HEK293T (cell line): Measurements from ENCODE around the gene CAMK2D.

Experiments
- CTCF ChIA-PET: fragments of 350-600 bp; formaldehyde crosslinking; extraction: SDS; loops from one replicate; lab custom pipeline; 2021; ENCODE audit warnings: antibody characterized with exemption, inconsistent platforms; lab: Yijun Ruan, JAX
- POLR2A ChIA-PET: fragments of 350-600 bp; formaldehyde crosslinking; extraction: SDS; loops from one replicate; lab custom pipeline; 2020; ENCODE audit warnings: antibody characterized with exemption, inconsistent platforms; lab: Yijun Ruan, JAX
- DNase-seq: peaks from one replicate; pipeline ENCODE4 v3.0.0; 2012; ENCODE audit warnings: mixed read lengths; ENCODE audit errors: extremely low spot score
- ARNT ChIP-seq: fragments of 450-650 bp; IDR thresholded peaks from 2 replicates; pipeline ENCODE4 v1.6.1; 2017; ENCODE audit warnings: mild to moderate bottlenecking
- BHLHE40 ChIP-seq: fragments of 450-650 bp; IDR thresholded peaks from 2 replicates; pipeline ENCODE4 v1.6.1; 2016; ENCODE audit warnings: mild to moderate bottlenecking, moderate library complexity, borderline replicate concordance
- CTBP1 ChIP-seq: fragments of 450-650 bp; IDR thresholded peaks from 2 replicates; pipeline ENCODE4 v1.6.1; 2016; ENCODE audit warnings: borderline replicate concordance
- ELF4 ChIP-seq: fragments of 450-650 bp; IDR thresholded peaks from 2 replicates; pipeline ENCODE4 v1.6.1; 2017; ENCODE audit warnings: antibody characterized with exemption
- FOXA1 ChIP-seq: fragments of 450-650 bp; IDR thresholded peaks from 2 replicates; pipeline ENCODE4 v1.6.1; 2016; ENCODE audit warnings: mild to moderate bottlenecking
- FOXK2 ChIP-seq: fragments of 450-650 bp; IDR thresholded peaks from 2 replicates; pipeline ENCODE4 v1.6.1; 2016; ENCODE audit warnings: mild to moderate bottlenecking
- FOXM1 ChIP-seq: fragments of 450-650 bp; IDR thresholded peaks from 2 replicates; pipeline ENCODE4 v1.6.1; 2017; ENCODE audit warnings: mild to moderate bottlenecking, borderline replicate concordance
- HDGF ChIP-seq: fragments of 450-650 bp; IDR thresholded peaks from 2 replicates; pipeline ENCODE4 v1.6.1; 2017; ENCODE audit warnings: antibody characterized with exemption, borderline replicate concordance
- L3MBTL2 ChIP-seq: fragments of 450-650 bp; conservative IDR thresholded peaks from 2 replicates; pipeline ENCODE4 v1.6.1; 2016; ENCODE audit warnings: mild to moderate bottlenecking
- LEF1 ChIP-seq: fragments of 450-650 bp; IDR thresholded peaks from 2 replicates; pipeline ENCODE4 v1.6.1; 2017; ENCODE audit warnings: mild to moderate bottlenecking, borderline replicate concordance
- NFRKB ChIP-seq: fragments of 450-650 bp; IDR thresholded peaks from 2 replicates; pipeline ENCODE4 v1.6.1; 2016; ENCODE audit warnings: mild to moderate bottlenecking, moderate library complexity
- SP1 ChIP-seq: fragments of 450-650 bp; IDR thresholded peaks from 2 replicates; pipeline ENCODE4 v1.6.1; 2017
- SUZ12 ChIP-seq: fragments of 450-650 bp; IDR thresholded peaks from 2 replicates; pipeline ENCODE4 v1.6.1; 2016; ENCODE audit warnings: mild to moderate bottlenecking
- TARDBP ChIP-seq: fragments of 450-650 bp; IDR thresholded peaks from 2 replicates; pipeline ENCODE4 v1.6.1; 2016
- ZNF384 ChIP-seq: fragments of 450-650 bp; IDR thresholded peaks from 2 replicates; pipeline ENCODE4 v1.6.1; 2016
- TF ChIP-seq, protein P1 (sequence below): fragments of 450-650 bp; IDR thresholded peaks from 2 replicates; pipeline ENCODE4 v1.6.1; 2016

Gene CAMK2D

DNA sequence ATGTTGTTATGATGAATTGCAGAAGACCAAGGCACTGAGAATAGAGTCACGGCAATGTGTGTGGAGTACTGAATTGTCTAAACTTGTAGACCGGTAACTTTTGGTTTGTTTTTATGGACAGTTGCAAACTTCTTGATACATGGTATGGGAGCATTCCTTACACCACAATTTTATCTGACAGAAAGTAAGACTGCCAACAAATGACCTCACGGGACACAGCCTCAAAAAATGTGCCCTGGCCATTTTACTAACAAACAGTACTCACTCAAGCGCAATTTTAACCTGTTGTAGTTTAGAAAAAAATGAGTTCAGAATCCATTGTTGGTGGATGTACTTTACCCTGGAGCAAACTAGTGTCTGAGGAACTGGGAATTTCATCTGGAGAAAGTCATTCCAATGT lies 321.2 kb downstream of the CAMK2D start:
- POLR2A ChIA-PET, result no interaction called here
- no peak for DNase-seq
- CTCF ChIA-PET, result no interaction called here
- TF ChIP-seq FOXM1 (no peak), SUZ12 (no peak), TARDBP (no peak), SP1 (no peak), FOXA1 (no peak), L3MBTL2 (no peak), ELF4 (no peak), ZNF384 (no peak), HDGF (no peak), CTBP1 (no peak), FOXK2 (no peak)

DNA sequence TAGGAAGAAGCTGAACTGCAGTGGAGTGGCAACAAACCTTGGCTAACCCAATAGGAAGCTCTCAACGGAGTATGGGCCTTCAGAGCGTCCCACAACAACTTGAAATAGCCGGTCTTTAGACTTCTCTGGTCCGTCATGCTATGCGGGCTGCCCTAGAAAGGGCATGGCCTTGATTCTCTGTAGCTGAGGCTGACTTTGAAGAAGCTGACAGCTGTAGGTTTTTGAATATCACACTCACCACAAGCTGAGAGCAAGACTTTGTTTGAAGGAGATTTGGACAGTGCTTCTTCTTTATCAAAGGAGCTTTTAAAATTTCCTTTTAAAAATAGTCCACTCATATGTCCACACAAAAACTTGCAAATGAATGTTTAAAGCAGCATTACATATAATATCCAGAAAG lies 322.9 kb downstream of the CAMK2D start:
- ChIA-PET POLR2A (no interaction called here), CTCF (no interaction called here)
- TF ChIP-seq TARDBP (no peak), ZNF384 (no peak), FOXK2 (no peak), CTBP1 (no peak), L3MBTL2 (no peak), ARNT (no peak)
- no peak for DNase-seq

DNA sequence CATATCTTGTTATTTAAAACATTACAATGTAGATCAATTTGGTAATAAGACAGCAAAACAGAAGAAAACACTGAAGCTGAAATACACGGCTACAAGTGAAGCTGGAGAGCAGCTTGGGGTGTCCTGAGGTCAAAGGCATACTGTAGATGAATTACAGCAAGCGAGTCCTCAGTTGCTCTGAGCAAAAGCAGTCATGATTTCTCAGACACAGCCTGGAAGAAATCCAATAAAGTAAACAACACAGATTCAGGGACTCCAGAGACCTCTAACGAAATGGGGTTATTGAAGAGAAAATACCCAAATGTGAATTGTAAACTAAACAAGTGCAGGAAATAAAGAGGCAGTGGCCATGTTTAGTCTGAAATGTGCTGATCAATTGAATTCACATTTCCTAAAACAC lies 324.4 kb downstream of the CAMK2D start:
- POLR2A ChIA-PET, result no interaction called here

DNA sequence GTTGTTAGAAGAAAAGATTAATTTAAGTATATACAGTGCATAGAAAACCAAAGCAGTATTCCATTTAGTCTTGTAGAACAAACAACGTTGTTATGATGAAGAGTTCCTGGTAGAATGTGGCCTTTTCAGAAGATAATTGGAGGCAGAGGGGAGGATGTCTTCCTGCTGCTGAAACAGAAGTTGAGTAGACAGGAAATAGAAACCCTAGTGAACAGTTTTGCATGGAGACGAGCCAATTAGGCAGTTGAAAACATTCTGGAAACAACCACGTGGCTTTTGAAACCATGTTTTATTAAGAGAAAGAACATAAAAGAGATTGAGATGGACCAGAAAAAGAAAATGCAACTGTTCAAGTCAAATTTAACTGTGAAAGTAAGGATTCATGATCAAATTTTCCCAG lies 325.2 kb downstream of the CAMK2D start:
- ChIA-PET CTCF (no interaction called here), POLR2A (no interaction called here)
- no peak for DNase-seq

More for the DNA sequence above, 324.4 kb downstream of the CAMK2D start:
- no peak for DNase-seq
- CTCF ChIA-PET, result no interaction called here
- TF ChIP-seq CTBP1 (no peak), LEF1 (no peak), ZNF384 (no peak), SUZ12 (no peak), HDGF (no peak)

DNA sequence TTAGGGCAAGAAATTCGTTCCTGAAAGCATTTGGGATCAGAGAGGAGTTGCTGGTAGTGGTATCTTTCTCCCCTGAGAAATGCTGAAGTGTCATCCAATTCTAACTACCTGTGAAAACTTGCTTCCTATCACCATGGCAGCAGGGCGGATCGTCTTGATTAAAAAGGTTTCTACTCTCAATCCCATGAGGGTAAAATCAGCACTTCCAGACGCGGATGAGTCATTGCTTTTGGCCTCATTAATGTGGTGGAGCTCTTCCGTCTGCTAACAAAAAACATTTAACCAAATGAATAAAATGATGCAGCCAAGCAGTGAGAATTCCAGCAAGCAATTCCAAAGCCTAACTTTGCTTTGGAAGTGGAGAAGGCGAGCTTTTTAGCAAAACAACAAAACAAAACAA lies 325.6 kb downstream of the CAMK2D start:
- POLR2A ChIA-PET, result no interaction called here
- CTCF ChIA-PET, result no interaction called here
- no peak for DNase-seq

More for the DNA sequence above, 325.2 kb downstream of the CAMK2D start:
- no peak for TF ChIP-seq CTBP1
- TF ChIP-seq BHLHE40, result no peak
- TF ChIP-seq, protein P1, sequence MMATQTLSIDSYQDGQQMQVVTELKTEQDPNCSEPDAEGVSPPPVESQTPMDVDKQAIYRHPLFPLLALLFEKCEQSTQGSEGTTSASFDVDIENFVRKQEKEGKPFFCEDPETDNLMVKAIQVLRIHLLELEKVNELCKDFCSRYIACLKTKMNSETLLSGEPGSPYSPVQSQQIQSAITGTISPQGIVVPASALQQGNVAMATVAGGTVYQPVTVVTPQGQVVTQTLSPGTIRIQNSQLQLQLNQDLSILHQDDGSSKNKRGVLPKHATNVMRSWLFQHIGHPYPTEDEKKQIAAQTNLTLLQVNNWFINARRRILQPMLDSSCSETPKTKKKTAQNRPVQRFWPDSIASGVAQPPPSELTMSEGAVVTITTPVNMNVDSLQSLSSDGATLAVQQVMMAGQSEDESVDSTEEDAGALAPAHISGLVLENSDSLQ, result no peak
- no peak for TF ChIP-seq L3MBTL2
- TF ChIP-seq FOXM1, result no peak

DNA sequence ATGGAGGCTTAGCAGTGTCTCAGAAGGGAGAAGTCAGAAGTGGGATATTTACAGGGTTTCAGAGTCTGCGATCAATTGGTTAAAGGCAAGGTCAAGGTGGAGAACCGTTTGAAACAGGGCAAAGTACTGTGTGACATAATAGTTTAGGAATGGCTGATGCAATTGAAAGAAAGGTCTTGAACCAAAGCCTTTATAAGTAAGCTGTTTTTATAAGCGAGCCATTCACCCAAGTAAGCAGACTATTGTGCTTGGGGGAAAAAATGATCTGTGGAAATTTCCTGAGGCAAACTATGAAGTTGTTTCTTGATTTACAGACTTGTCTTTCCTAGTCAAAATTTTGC lies 327.3 kb downstream of the CAMK2D start:
- DNase-seq, result no peak
- ChIA-PET POLR2A (interaction anchor here (0.8 kb wide), 1 partner anchor 327 kb away, joined by 3 read pairs; no protein-coding TSS in a partner anchor), CTCF (no interaction called here)
- no peak for TF ChIP-seq HDGF
- no peak for TF ChIP-seq BHLHE40
- no peak for TF ChIP-seq TARDBP
- no peak for TF ChIP-seq CTBP1
- TF ChIP-seq SP1, result no peak
- no peak for TF ChIP-seq L3MBTL2
- no peak for TF ChIP-seq SUZ12
- TF ChIP-seq FOXM1, result no peak
- TF ChIP-seq, protein P1, result no peak
- no peak for TF ChIP-seq ELF4
- no peak for TF ChIP-seq FOXK2
- no peak for TF ChIP-seq FOXA1
- TF ChIP-seq ZNF384, result no peak

More for the DNA sequence above, 325.6 kb downstream of the CAMK2D start:
- TF ChIP-seq ARNT (no peak), ELF4 (no peak), L3MBTL2 (no peak), SUZ12 (no peak), CTBP1 (no peak), FOXK2 (no peak), TARDBP (no peak), FOXM1 (no peak), BHLHE40 (no peak), SP1 (no peak), ZNF384 (no peak), LEF1 (no peak), NFRKB (no peak), FOXA1 (no peak)
- TF ChIP-seq, protein P1, result no peak
